ENCODE measurements around the gene IL22RA2.
A peak's percentile ranks its signal among the peaks of the same experiment; 100 is the strongest.

Gene IL22RA2

DNA sequence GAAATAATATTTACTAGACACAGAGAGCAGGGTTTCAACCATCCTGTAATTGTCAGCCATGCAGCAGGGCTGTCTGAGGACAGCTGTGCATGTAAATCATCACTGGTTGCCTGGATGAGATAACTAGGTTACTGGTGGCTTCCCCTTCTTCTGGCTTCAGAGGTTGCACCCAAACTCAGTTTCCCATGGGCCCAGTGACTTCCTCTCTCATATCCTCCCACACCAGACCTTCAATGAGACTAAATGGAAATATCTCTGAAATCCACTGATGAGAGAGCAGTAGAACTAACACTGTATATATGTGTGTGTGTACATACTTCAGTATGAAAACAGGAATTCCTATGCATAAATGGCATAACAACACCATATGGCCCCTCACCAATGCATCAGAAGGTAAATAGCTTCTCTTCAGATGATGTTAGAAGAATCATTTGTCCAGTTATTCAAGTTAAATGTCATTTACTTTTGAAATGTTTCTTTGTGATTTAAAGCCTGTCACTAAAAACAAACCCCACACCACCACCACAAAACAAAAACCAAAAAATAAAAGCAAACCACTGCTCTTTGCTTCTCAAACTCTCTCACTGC lies 77.7 kb downstream of the IL22RA2 start:
- DNase-seq (ENCODE audit: low spot score), result no peak

DNA sequence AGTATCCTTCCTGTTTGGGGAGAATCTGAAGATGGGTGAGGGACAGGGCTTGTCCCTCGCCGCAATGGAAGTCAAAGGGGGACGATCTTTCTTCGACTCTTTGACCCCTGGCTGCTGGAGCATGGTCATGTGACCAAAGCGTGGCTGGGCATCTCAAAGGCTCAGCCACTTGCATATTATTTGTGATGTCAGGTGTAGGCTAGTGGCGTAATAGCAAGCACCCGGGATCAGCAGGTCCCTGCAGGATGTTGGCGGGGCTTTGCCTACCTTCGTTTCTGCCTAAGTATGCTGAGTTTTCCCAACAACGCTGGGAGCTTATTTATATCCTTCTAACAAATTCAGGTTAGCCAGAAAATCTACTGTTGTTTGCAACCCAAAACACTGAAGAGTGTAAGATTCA lies 78.4 kb downstream of the IL22RA2 start:
- no peak for DNase-seq (ENCODE audit: low spot score)

DNA sequence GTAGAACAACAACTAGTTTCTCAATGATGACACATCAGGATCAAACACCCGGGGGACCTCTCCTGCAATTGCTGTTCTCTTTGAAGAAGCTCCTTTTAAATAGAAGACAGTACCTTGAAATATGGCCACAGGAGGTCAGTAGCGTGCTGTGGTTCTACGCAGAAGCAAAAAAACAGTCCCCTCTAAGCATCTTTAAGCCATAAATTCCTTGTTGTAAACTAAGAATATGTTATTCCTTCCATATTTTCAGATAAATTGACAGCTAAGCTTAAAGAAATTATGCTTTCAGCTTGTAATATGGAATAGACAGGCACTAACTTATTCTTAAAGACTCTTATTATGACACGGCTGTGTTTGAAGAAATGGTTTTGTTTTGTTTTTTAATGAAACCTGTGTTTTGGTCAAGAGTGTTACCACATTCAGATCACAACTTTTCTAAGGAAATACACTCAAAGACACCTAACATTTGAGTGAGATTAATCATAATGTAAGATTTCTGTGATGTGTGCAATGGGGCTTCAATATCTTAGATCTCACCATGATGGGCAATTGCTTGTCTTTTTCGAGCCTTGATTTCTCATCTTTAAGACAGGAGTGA lies 78.9 kb downstream of the IL22RA2 start:
- DNase-seq (ENCODE audit: low spot score), result peak; percentile 42
